Activated T-helper 17 cell treated with anti-CD3 and anti-CD28 coated beads, Interleukin-2, amount 50 U/mL, for 72 hours (primary cell): ENCODE measurements around the gene CNOT1. TPM values are rescaled to one million over a fixed set of nuclear protein-coding genes. Genes with fewer than 3 reads are reported as not detected.

Source experiments
- ATAC-seq: fragments of 150-1000 bp; cut with Tn5 transposase; replicated peaks from 2 replicates; pipeline ENCODE4 v1.10.0; 2021; ENCODE audit warnings: mild to moderate bottlenecking, moderate library complexity
- H3K27ac Mint-ChIP-seq: one replicate; pipeline ENCODE4 v1.8.0; 2022; ENCODE audit warnings: mixed read lengths
- H3K27me3 Mint-ChIP-seq: one replicate; pipeline ENCODE4 v1.8.0; 2022; ENCODE audit warnings: mixed read lengths
- H3K36me3 Mint-ChIP-seq: one replicate; pipeline ENCODE4 v1.8.0; 2022; ENCODE audit warnings: low read depth, mild to moderate bottlenecking, mixed read lengths
- H3K4me1 Mint-ChIP-seq: one replicate; pipeline ENCODE4 v1.8.0; 2022; ENCODE audit warnings: mixed read lengths
- H3K4me3 Mint-ChIP-seq: one replicate; pipeline ENCODE4 v1.8.0; 2022; ENCODE audit warnings: mild to moderate bottlenecking, mixed read lengths
- H3K9me3 Mint-ChIP-seq: one replicate; pipeline ENCODE4 v1.8.0; 2022; ENCODE audit warnings: mixed read lengths
- total RNA-seq, 2 donors: library from RNA; stranded (reverse); gene quantifications; one replicate each; pipeline ENCODE4 v1.2.3, GENCODE V29; 2022

CNOT1 gene
- total RNA-seq, 2 donors from 2014 or later, result 258 to 299 TPM

GRCh38 chr16:58533751-58534470 lies 95.7 kb downstream of the CNOT1 start:
- ATAC-seq, result no peak
- Mint-ChIP-seq H3K4me3 (no peak overlapping the region), H3K36me3 (peaks cover 100% of the 10 kb centered on the region), H3K4me1 (no peaks in the 10 kb centered on the region), H3K27me3 (no peaks in the 10 kb centered on the region), H3K9me3 (no peaks in the 10 kb centered on the region), H3K27ac (no peak overlapping the region)

- Mint-ChIP-seq H3K27me3 (no peaks in the 10 kb centered on the region), H3K9me3 (no peaks in the 10 kb centered on the region), H3K36me3 (peaks cover 100% of the 10 kb centered on the region), H3K4me1 (no peaks in the 10 kb centered on the region), H3K27ac (no peak overlapping the region), H3K4me3 (no peak overlapping the region)
- no peak for ATAC-seq
Observed at GRCh38 chr16:58532414-58532813, 97.2 kb downstream of the CNOT1 start.

GRCh38 chr16:58530179-58530578 lies 99.4 kb downstream of the CNOT1 start:
- Mint-ChIP-seq H3K27ac (peak overlapping the region; percentile 25), H3K27me3 (no peaks in the 10 kb centered on the region), H3K9me3 (no peaks in the 10 kb centered on the region), H3K4me3 (no peak overlapping the region), H3K36me3 (peaks cover 100% of the 10 kb centered on the region), H3K4me1 (no peaks in the 10 kb centered on the region)
- no peak for ATAC-seq

GRCh38 chr16:58519707-58520106 lies 109.9 kb downstream of the CNOT1 start:
- Mint-ChIP-seq H3K4me3 (no peak overlapping the region), H3K27me3 (no peaks in the 10 kb centered on the region), H3K36me3 (peaks cover 88% of the 10 kb centered on the region), H3K27ac (no peak overlapping the region), H3K4me1 (peaks cover 21% of the 10 kb centered on the region), H3K9me3 (no peaks in the 10 kb centered on the region)
- ATAC-seq, result no peak

- Mint-ChIP-seq H3K4me1 (peaks cover 24% of the 10 kb centered on the region), H3K27ac (peak overlapping the region; percentile 44), H3K27me3 (no peaks in the 10 kb centered on the region), H3K9me3 (no peaks in the 10 kb centered on the region), H3K4me3 (peak overlapping the region; percentile 5), H3K36me3 (peaks cover 82% of the 10 kb centered on the region)
- ATAC-seq, result no peak
Observed at GRCh38 chr16:58518980-58519368, 110.7 kb downstream of the CNOT1 start.

- Mint-ChIP-seq H3K4me3 (peak overlapping the region; percentile 5), H3K36me3 (peaks cover 76% of the 10 kb centered on the region), H3K4me1 (peaks cover 27% of the 10 kb centered on the region), H3K9me3 (no peaks in the 10 kb centered on the region), H3K27me3 (no peaks in the 10 kb centered on the region), H3K27ac (peak overlapping the region; percentile 44)
- ATAC-seq, result peak; percentile 25
Observed at GRCh38 chr16:58518083-58518979, 111.3 kb downstream of the CNOT1 start.

- H3K4me3 Mint-ChIP-seq, result peak overlapping the region; percentile 91
- no peak for ATAC-seq
- H3K27ac Mint-ChIP-seq, result peak overlapping the region; percentile 58
Observed at GRCh38 chr16:58516768-58517107, 112.9 kb downstream of the CNOT1 start.

GRCh38 chr16:58515871-58516767 lies 113.5 kb downstream of the CNOT1 start:
- no peaks in the 10 kb centered on the region for H3K9me3 Mint-ChIP-seq
- H3K4me1 Mint-ChIP-seq, result peaks cover 30% of the 10 kb centered on the region
- H3K4me3 Mint-ChIP-seq, result peak overlapping the region; percentile 91
- peaks cover 54% of the 10 kb centered on the region for H3K36me3 Mint-ChIP-seq
- ATAC-seq, result peak; percentile 50
- peak overlapping the region; percentile 81 for H3K27ac Mint-ChIP-seq
- H3K27me3 Mint-ChIP-seq, result no peaks in the 10 kb centered on the region

More at GRCh38 chr16:58516768-58517107, 112.9 kb downstream of the CNOT1 start:
- H3K36me3 Mint-ChIP-seq, result peaks cover 60% of the 10 kb centered on the region
- H3K9me3 Mint-ChIP-seq, result no peaks in the 10 kb centered on the region
- H3K4me1 Mint-ChIP-seq, result peaks cover 30% of the 10 kb centered on the region
- no peaks in the 10 kb centered on the region for H3K27me3 Mint-ChIP-seq

GRCh38 chr16:58515125-58515870 lies 114.3 kb downstream of the CNOT1 start, which contains the start of gene SETD6:
Gene SETD6, plus strand, starts transcription at chr16:58515517. Its CDS starts 21 bp downstream, at chr16:58515538.
- Mint-ChIP-seq H3K27ac (peak within 1 kb of the TSS; percentile 81), H3K36me3 (peaks cover 46% of the 10 kb centered on the region), H3K27me3 (no peaks in the 10 kb centered on the region), H3K9me3 (no peaks in the 10 kb centered on the region), H3K4me1 (peaks cover 30% of the 10 kb centered on the region), H3K4me3 (peak within 1 kb of the TSS; percentile 91)
- peak; percentile 89 for ATAC-seq

GRCh38 chr16:58513874-58514273 lies 115.8 kb downstream of the CNOT1 start:
- Mint-ChIP-seq H3K27me3 (no peaks in the 10 kb centered on the region), H3K9me3 (no peaks in the 10 kb centered on the region), H3K36me3 (peaks cover 31% of the 10 kb centered on the region), H3K4me3 (no peak overlapping the region), H3K27ac (no peak overlapping the region), H3K4me1 (peaks cover 28% of the 10 kb centered on the region)
- no peak for ATAC-seq

- Mint-ChIP-seq H3K4me1 (peaks cover 21% of the 10 kb centered on the region), H3K27ac (peak overlapping the region; percentile 54), H3K9me3 (no peaks in the 10 kb centered on the region), H3K36me3 (peaks cover 14% of the 10 kb centered on the region), H3K27me3 (no peaks in the 10 kb centered on the region), H3K4me3 (no peak overlapping the region)
- ATAC-seq, result peak; percentile 42
Observed at GRCh38 chr16:58511933-58512815, 117.5 kb downstream of the CNOT1 start.

GRCh38 chr16:58510776-58511628 lies 118.6 kb downstream of the CNOT1 start:
- no peak for ATAC-seq
- Mint-ChIP-seq H3K9me3 (no peaks in the 10 kb centered on the region), H3K36me3 (peaks cover 10% of the 10 kb centered on the region), H3K4me1 (peaks cover 18% of the 10 kb centered on the region), H3K4me3 (no peak overlapping the region), H3K27me3 (no peaks in the 10 kb centered on the region), H3K27ac (no peak overlapping the region)
